NCI-H2081 (cell line): Measurements from ENCODE around the gene PCDH19.

Source experiments
- DNase-seq, 2 experiments: peaks; one replicate each; lab custom pipeline; 2025; lab: John Stamatoyannopoulos, UW

The PCDH19 gene

DNA sequence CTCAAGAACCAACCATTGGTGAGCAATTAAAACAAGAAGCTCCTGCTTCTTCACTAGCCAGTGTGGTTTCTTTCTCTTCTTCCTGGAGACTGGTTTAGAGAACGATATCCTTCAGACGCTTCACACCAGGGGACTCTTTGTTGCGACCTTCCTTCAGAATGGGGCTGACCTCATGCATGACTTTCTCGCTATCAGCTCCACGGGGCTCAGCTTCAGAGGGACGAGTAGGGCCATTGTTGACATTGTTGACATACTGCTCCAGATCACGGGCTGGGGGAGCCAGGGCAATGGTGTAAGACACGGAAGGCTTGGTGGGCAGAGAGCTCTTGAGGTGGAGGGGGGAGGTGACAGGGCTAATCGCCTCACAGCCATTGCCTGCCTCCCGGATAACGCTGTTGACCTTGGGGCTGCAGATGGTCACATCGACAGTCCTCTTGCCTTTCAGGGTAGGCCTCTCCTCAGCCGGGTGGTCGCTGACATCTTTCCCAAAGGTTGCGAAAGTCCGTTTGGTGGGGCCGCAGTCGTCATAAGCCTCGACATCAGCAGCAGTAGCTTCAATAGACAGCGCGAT, 113.8 kb downstream of the PCDH19 start:
- DNase-seq: no peak

DNA sequence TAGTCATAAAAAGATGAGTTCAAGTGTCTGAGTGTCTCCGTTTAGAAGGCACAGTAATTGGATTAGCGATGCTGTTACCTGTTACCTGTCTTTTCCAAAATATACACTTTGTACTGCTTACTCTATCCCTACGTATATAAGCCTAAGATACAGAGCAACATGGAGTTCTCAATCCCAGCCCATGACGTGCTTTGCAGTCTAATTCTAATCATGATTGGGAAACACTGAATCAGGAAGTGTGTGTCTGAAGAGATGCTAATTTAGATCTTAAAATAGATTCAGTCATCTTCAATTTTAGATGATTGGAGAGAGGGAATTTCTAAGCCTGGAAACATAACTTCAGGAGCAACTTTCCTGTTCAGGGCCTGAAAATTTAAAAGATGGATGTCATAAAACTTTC, 115.1 kb downstream of the PCDH19 start:
- no peak for DNase-seq

DNA sequence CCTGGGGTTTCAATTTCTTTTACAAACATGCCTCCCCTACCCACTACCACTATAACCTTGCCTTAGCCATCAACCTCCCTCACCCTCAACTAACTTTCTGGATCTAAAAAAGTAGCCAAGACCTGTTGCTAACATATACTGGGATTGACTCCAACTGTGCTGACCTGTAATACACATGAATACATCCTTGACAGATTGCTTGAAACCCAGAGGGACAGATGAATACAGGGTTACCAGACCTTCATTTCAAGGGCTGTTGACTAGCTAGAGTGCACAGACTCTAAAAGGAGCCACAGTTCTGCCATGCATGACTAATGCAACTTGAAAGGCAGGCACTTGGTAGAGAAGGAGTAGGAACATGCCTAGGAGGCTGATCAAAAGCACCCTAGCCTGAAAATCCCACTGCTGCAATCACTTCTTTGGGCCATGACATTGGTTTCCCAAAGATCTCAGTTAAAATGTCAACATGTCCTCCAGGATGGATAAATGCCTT, 121.0 kb downstream of the PCDH19 start:
- DNase-seq: no peak

DNA sequence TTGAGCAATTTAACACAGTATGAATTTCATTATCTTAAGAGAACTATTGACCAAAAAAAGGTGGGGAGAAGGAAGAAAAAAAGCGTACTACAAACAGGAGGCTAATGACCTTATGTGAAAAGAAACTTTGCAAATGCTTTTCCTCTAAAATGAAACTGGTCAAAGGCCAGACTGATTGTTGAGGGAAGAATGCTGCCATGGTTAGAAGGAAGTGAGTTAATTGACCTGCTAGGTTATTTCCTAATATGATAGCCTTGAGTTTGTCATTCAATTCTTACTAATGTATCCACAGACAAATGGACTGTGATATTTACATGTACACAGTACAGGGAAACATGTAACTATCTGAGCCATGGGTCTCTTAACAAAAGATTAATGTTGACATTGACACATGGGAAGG, 132.8 kb downstream of the PCDH19 start:
- DNase-seq: no peak

DNA sequence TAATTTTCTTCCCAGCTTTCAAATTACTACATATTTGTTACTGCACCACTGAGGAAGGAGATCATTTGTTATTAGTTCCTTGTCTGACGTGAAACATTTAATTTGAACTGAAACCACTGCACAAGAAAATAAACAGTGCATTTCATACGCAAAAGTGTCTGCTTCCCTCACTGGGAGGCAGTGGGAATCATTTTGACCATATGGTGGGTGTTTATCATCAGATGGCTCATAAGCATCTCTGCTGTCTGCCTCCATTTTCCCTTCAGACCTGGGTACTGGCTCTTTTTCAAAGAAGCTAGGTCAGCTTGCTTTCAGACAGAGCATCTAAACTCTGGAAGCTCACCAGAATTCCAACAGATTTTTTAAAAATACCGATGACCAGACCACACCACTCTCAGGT, 135.2 kb downstream of the PCDH19 start:
- DNase-seq: no peak

DNA sequence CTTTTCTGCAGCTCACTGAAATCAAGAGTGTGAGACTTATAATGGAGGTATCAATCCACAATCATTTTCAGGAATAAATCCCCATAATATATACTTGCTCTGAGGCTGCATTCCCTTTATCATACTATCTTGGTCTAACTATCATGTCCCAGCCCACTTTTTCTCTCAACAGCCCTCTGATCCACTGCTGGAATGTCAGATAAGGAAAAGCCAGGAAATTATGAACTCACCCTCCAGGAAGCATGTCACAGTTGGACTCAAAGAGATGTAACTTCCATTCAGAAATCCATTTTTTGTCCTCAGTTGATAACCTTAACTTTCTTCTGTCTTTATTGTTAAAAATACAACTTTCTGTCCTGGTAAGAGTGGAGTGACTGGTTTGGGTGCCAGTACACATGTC, 144.9 kb downstream of the PCDH19 start:
- DNase-seq: no peak

DNA sequence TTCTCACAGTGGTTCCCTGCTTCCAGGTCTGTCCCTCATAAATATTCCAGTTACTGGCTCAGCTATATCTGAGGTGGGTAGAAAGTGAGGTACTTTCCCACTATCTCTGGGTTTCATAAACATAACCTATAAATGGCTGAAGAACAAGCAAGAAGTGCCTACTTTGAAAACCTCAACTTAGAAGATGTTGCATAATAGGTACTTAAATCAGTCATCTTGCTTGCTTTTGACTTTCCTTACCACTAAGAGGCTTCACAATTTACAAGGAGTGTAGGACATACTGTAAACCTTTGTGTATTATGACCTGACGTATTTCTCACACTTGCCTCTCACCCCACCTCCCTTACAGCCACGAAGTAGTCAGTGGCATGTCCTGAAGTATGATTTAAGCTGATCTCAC, 145.9 kb downstream of the PCDH19 start:
- no peak for DNase-seq

DNA sequence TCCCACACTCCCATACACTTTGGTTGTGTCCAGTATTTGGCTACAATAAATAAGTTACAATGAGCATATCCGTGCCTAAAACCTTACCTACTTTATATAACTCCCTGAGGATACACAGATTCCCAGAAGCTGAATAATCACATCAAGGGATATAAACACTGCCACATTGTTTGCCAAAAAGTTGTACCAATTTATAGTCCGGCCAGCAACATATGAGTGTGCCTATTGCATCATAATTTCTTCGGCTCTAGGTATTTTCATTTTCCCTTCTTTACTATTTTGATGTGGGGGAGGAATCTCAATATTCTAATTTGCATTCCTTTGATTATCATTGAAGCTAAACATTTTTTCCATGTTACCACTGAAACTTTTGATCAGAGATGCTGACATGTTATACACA, 146.4 kb downstream of the PCDH19 start:
- no peak for DNase-seq

DNA sequence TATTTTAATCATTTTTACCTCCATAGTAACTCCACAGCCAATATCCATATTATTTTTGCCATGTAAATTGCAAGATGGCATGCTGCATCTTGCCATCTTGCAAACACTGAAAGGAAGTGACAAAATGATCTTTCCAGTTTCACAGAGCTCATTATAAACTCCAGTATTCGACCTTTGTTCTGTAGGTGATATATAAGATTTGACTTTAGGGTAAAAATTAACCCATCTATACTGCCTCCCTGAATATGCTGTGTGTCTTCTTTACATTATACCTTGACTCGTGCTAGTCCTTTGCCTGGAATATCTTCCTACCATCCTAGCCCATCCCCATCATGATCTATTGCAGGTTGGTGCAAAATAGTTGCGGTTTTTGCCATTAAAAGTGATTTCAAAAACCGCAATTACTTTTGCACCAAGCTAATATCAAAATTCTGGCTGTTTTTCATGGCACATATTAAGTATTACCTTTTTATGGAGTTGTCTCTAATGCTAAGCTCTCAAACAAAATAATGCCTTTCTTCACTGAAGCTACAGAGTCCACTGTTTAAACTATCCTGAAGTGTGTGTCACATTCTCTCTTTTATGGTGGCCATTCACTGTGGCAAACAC, 161.1 kb downstream of the PCDH19 start:
- DNase-seq: no peak

DNA sequence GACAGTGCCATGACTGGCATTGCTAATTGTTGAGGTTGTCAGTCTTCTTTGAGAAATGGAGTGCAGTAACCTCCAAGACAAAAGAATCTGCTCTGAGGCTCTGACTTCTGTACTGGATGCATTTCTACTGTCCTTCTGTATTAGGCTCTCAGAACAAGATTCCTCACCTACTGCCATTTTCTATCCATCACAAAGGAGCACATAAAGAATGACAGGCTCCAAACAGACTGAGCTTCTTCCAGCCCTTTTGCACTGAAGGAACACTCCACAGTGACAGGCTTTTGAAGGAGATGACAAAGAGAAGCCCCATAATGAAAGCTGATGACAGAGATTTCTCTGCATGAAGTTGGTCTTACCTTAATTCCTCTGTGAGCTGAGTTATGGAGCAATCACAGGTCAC, 162.2 kb downstream of the PCDH19 start:
- no peak for DNase-seq

DNA sequence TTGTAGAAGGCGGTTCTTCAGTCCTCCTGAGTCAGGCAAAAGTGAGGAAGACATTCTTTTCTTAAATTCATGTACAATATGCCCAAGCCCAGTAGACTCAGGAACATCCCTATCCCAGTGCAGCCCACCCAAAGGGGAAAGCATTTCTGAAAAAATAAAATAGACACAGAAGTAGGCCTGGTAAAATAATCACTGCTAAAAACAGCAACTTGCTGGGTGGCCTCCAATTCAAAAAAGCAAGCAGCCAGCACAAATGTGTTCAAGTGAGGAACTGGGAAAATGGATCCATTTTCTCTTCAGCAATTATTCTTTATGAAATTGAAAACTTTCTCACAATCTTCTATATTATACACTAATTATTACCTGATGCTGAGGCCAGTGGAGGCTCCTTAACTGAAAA, 165.4 kb downstream of the PCDH19 start:
- no peak for DNase-seq
